ENCODE measurements around the gene NPAS3.

The NPAS3 gene

GRCh38 chr14:33793398-33794110 lies 854.9 kb downstream of the NPAS3 start:
- H3K9ac ChIP-seq (ENCODE audit: low read length) = no peak overlapping the region
- no peaks in the 10 kb centered on the region for H3K36me3 ChIP-seq (replicated peaks; ENCODE audit: insufficient read depth, low read length)
- H3K27me3 ChIP-seq (replicated peaks; ENCODE audit: insufficient read depth, low read length) = no peaks in the 10 kb centered on the region
- no peak for TF ChIP-seq EZH2phosphoT487 (IDR thresholded peaks at IDR 0.05; ENCODE audit: low read length)
- no peak for TF ChIP-seq CTCF (IDR thresholded peaks at IDR 0.05; ENCODE audit: low read length)
- no peak for TF ChIP-seq EZH2 (optimal IDR thresholded peaks at IDR 0.05; ENCODE audit: low read depth, low read length)
- no peaks in the 10 kb centered on the region for H3K79me2 ChIP-seq (ENCODE audit: low read length)
- no peak overlapping the region for H3K27ac ChIP-seq (ENCODE audit: low read length)
- H3K9me2 ChIP-seq (replicated peaks; ENCODE audit: insufficient read depth, low read length) = no peaks in the 10 kb centered on the region
- H3K4me2 ChIP-seq (ENCODE audit: low read depth, low read length) = no peak overlapping the region; the same call in 1 of the 2 replicates
- no peaks in the 10 kb centered on the region for H4K20me1 ChIP-seq (ENCODE audit: insufficient read depth, low read length)
- H3K4me3 ChIP-seq (ENCODE audit: low read length) = no peak overlapping the region
- H2AFZ ChIP-seq (ENCODE audit: low read length) = no peak overlapping the region
- DNase-seq = no peak
- H3K9me3 ChIP-seq (replicated peaks; ENCODE audit: insufficient read depth, low read length) = no peaks in the 10 kb centered on the region
- no peaks in the 10 kb centered on the region for H3K4me1 ChIP-seq (ENCODE audit: low read length)
- no peaks in the 10 kb centered on the region for H3F3A ChIP-seq (ENCODE audit: insufficient read depth, low read length)

GRCh38 chr14:33794791-33795305 lies 856.2 kb downstream of the NPAS3 start:
- Histone ChIP-seq H3K9me2 (replicated peaks; ENCODE audit: insufficient read depth, low read length) (no peaks in the 10 kb centered on the region), H3K27ac (ENCODE audit: low read length) (no peak overlapping the region), H3K79me2 (ENCODE audit: low read length) (no peaks in the 10 kb centered on the region), H4K20me1 (ENCODE audit: insufficient read depth, low read length) (no peaks in the 10 kb centered on the region), H3K4me1 (ENCODE audit: low read length) (no peaks in the 10 kb centered on the region), H3K9ac (ENCODE audit: low read length) (no peak overlapping the region), H3K4me2 (ENCODE audit: low read depth, low read length) (no peak overlapping the region), H3F3A (ENCODE audit: insufficient read depth, low read length) (no peaks in the 10 kb centered on the region), H2AFZ (ENCODE audit: low read length) (no peak overlapping the region), H3K4me3 (ENCODE audit: low read length) (no peak overlapping the region), H3K36me3 (replicated peaks; ENCODE audit: insufficient read depth, low read length) (no peaks in the 10 kb centered on the region), H3K27me3 (replicated peaks; ENCODE audit: insufficient read depth, low read length) (no peaks in the 10 kb centered on the region), H3K9me3 (replicated peaks; ENCODE audit: insufficient read depth, low read length) (no peaks in the 10 kb centered on the region)
- DNase-seq = no peak
- TF ChIP-seq EZH2phosphoT487 (IDR thresholded peaks at IDR 0.05; ENCODE audit: low read length) = no peak
- TF ChIP-seq CTCF (IDR thresholded peaks at IDR 0.05; ENCODE audit: low read length) = no peak
- TF ChIP-seq EZH2 (optimal IDR thresholded peaks at IDR 0.05; ENCODE audit: low read depth, low read length) = no peak

- Histone ChIP-seq H3K36me3 (replicated peaks; ENCODE audit: insufficient read depth, low read length) (no peaks in the 10 kb centered on the region), H3K79me2 (ENCODE audit: low read length) (no peaks in the 10 kb centered on the region), H3K9me3 (replicated peaks; ENCODE audit: insufficient read depth, low read length) (no peaks in the 10 kb centered on the region), H3K9ac (ENCODE audit: low read length) (no peak overlapping the region), H3K4me2 (ENCODE audit: low read depth, low read length) (no peak overlapping the region), H3F3A (ENCODE audit: insufficient read depth, low read length) (no peaks in the 10 kb centered on the region), H4K20me1 (ENCODE audit: insufficient read depth, low read length) (no peaks in the 10 kb centered on the region), H3K4me3 (ENCODE audit: low read length) (no peak overlapping the region), H3K9me2 (replicated peaks; ENCODE audit: insufficient read depth, low read length) (no peaks in the 10 kb centered on the region), H3K27me3 (replicated peaks; ENCODE audit: insufficient read depth, low read length) (no peaks in the 10 kb centered on the region), H3K27ac (ENCODE audit: low read length) (no peak overlapping the region), H2AFZ (ENCODE audit: low read length) (no peak overlapping the region), H3K4me1 (ENCODE audit: low read length) (no peaks in the 10 kb centered on the region)
- no peak for DNase-seq
- no peak for TF ChIP-seq EZH2phosphoT487 (IDR thresholded peaks at IDR 0.05; ENCODE audit: low read length)
- TF ChIP-seq CTCF (IDR thresholded peaks at IDR 0.05; ENCODE audit: low read length) = no peak
- TF ChIP-seq EZH2 (optimal IDR thresholded peaks at IDR 0.05; ENCODE audit: low read depth, low read length) = no peak
Observed at GRCh38 chr14:33796356-33796755, 857.7 kb downstream of the NPAS3 start.
